ENCODE results near the gene KDM5B.

KDM5B gene

GRCh38 chr1:202809597-202810159, 1.5 kb upstream of the KDM5B start:
- ChIA-PET CTCF (interaction anchor here (1.0 to 5.2 kb wide), 5 partner anchors 11 to 48 kb away, joined by 3 to 24 read pairs (median 4); no protein-coding TSS in a partner anchor), POLR2A (no interaction called here)
- DNase-seq, result peak in 1 of 3 donors; percentile 13
- 87% methylated on average over 13 of the region's 15 CpGs for WGBS (ENCODE audit: insufficient coverage)
- Histone ChIP-seq H3K36me3 (ENCODE audit: control insufficient read depth in 4 of 4, insufficient read depth in 4 of 4, low read length in 3 of 4) (no peaks in the 10 kb centered on the region), H3K4me3 (ENCODE audit: control insufficient read depth in 1 of 7, extremely low read depth in 1 of 7, insufficient read depth in 4 of 7, low read depth in 2 of 7, low read length in 6 of 7) (peak overlapping the region in 3 of 7 experiments; percentile 80 to 89 (median 86)), H3K27ac (ENCODE audit: insufficient read depth in 1 of 2, low read depth in 1 of 2, low read length in 2 of 2, poor library complexity in 1 of 2, severe bottlenecking in 2 of 2) (peak overlapping the region in 1 of 2 experiments; percentile 79), H3K27me3 (replicated peaks in 2 of 5; ENCODE audit: control insufficient read depth in 4 of 5, insufficient read depth in 5 of 5, low read length in 4 of 5) (peaks cover 0 to 4% (median 0%) of the 10 kb centered on the region in 5 experiments), H3K4me1 (ENCODE audit: control extremely low read depth in 1 of 4, control insufficient read depth in 4 of 4, insufficient read depth in 4 of 4, low read length in 3 of 4) (peaks cover 11 to 46% (median 27%) of the 10 kb centered on the region in 4 experiments), H3K9me3 (ENCODE audit: control extremely low read depth in 1 of 5, control insufficient read depth in 4 of 5, insufficient read depth in 2 of 5, low read depth in 1 of 5, low read length in 4 of 5) (no peaks in the 10 kb centered on the region)

- whole genome bisulfite sequencing (ENCODE audit: insufficient coverage), result 0% methylated on average over 24 of the region's 45 CpGs
- peak; percentile 49 to 68 (median 63) for DNase-seq
- peak overlapping the region; percentile 88 to 96 for H3K27ac ChIP-seq (ENCODE audit: insufficient read depth in 1 of 2, low read depth in 1 of 2, low read length in 2 of 2, poor library complexity in 1 of 2, severe bottlenecking in 2 of 2)
- H3K27me3 ChIP-seq (replicated peaks in 2 of 5; ENCODE audit: control insufficient read depth in 4 of 5, insufficient read depth in 5 of 5, low read length in 4 of 5), result peaks cover 0 to 4% (median 0%) of the 10 kb centered on the region in 5 experiments
- no peaks in the 10 kb centered on the region for H3K9me3 ChIP-seq (ENCODE audit: control extremely low read depth in 1 of 5, control insufficient read depth in 4 of 5, insufficient read depth in 2 of 5, low read depth in 1 of 5, low read length in 4 of 5)
- ChIA-PET POLR2A (interaction anchor here (0.7 to 1.7 kb wide), 4 partner anchors 12 to 28 kb away, joined by 3 to 6 read pairs (median 4); no protein-coding TSS in a partner anchor), CTCF (no interaction called here)
- peaks cover 19 to 68% (median 42%) of the 10 kb centered on the region in 4 experiments for H3K4me1 ChIP-seq (ENCODE audit: control extremely low read depth in 1 of 4, control insufficient read depth in 4 of 4, insufficient read depth in 4 of 4, low read length in 3 of 4)
- H3K36me3 ChIP-seq (ENCODE audit: control insufficient read depth in 4 of 4, insufficient read depth in 4 of 4, low read length in 3 of 4), result no peaks in the 10 kb centered on the region
- peak overlapping the region; percentile 81 to 98 (median 89) for H3K4me3 ChIP-seq (ENCODE audit: control insufficient read depth in 1 of 7, extremely low read depth in 1 of 7, insufficient read depth in 4 of 7, low read depth in 2 of 7, low read length in 6 of 7)
Measured at GRCh38 chr1:202807451-202807925, 733 bp downstream of the KDM5B start.

- DNase-seq, result peak in 2 of 3 donors; percentile 26 to 47
Measured at GRCh38 chr1:202806845-202807450, 1.3 kb downstream of the KDM5B start.

GRCh38 chr1:202805886-202806844, 2.1 kb downstream of the KDM5B start:
- WGBS (ENCODE audit: insufficient coverage), result 18% methylated on average over 3 of the region's 7 CpGs
- DNase-seq, result peak; percentile 14 to 42 (median 34)
- POLR2A ChIA-PET, result interaction anchor here (0.5 kb wide), 1 partner anchor 820 kb away, joined by 3 read pairs; no protein-coding TSS in a partner anchor

More at GRCh38 chr1:202806845-202807450, 1.3 kb downstream of the KDM5B start:
- Histone ChIP-seq H3K4me3 (ENCODE audit: control insufficient read depth in 1 of 7, extremely low read depth in 1 of 7, insufficient read depth in 4 of 7, low read depth in 2 of 7, low read length in 6 of 7) (peak overlapping the region; percentile 56 to 98 (median 86)), H3K4me1 (ENCODE audit: control extremely low read depth in 1 of 4, control insufficient read depth in 4 of 4, insufficient read depth in 4 of 4, low read length in 3 of 4) (peaks cover 19 to 70% (median 42%) of the 10 kb centered on the region in 4 experiments), H3K27ac (ENCODE audit: insufficient read depth in 1 of 2, low read depth in 1 of 2, low read length in 2 of 2, poor library complexity in 1 of 2, severe bottlenecking in 2 of 2) (peak overlapping the region; percentile 88 to 96), H3K27me3 (replicated peaks in 2 of 5; ENCODE audit: control insufficient read depth in 4 of 5, insufficient read depth in 5 of 5, low read length in 4 of 5) (peaks cover 0 to 2% (median 0%) of the 10 kb centered on the region in 5 experiments), H3K9me3 (ENCODE audit: control extremely low read depth in 1 of 5, control insufficient read depth in 4 of 5, insufficient read depth in 2 of 5, low read depth in 1 of 5, low read length in 4 of 5) (no peaks in the 10 kb centered on the region), H3K36me3 (ENCODE audit: control insufficient read depth in 4 of 4, insufficient read depth in 4 of 4, low read length in 3 of 4) (no peaks in the 10 kb centered on the region)
- 0% methylated on average over 38 of the region's 51 CpGs for WGBS (ENCODE audit: insufficient coverage)
- ChIA-PET POLR2A (interaction anchor here (1.7 kb wide), 1 partner anchor 15 kb away, joined by 5 read pairs; no protein-coding TSS in a partner anchor), CTCF (no interaction called here)

GRCh38 chr1:202804126-202804525, 4.1 kb downstream of the KDM5B start:
- Histone ChIP-seq H3K27me3 (replicated peaks in 2 of 5; ENCODE audit: control insufficient read depth in 4 of 5, insufficient read depth in 5 of 5, low read length in 4 of 5) (no peaks in the 10 kb centered on the region), H3K9me3 (ENCODE audit: control extremely low read depth in 1 of 5, control insufficient read depth in 4 of 5, insufficient read depth in 2 of 5, low read depth in 1 of 5, low read length in 4 of 5) (no peaks in the 10 kb centered on the region), H3K27ac (ENCODE audit: insufficient read depth in 1 of 2, low read depth in 1 of 2, low read length in 2 of 2, poor library complexity in 1 of 2, severe bottlenecking in 2 of 2) (peak overlapping the region in 1 of 2 experiments; percentile 96), H3K36me3 (ENCODE audit: control insufficient read depth in 4 of 4, insufficient read depth in 4 of 4, low read length in 3 of 4) (peaks cover 0 to 8% (median 0%) of the 10 kb centered on the region in 4 experiments), H3K4me3 (ENCODE audit: control insufficient read depth in 1 of 7, extremely low read depth in 1 of 7, insufficient read depth in 4 of 7, low read depth in 2 of 7, low read length in 6 of 7) (peak overlapping the region in 3 of 7 experiments; percentile 6 to 81 (median 57)), H3K4me1 (ENCODE audit: control extremely low read depth in 1 of 4, control insufficient read depth in 4 of 4, insufficient read depth in 4 of 4, low read length in 3 of 4) (peaks cover 14 to 56% (median 29%) of the 10 kb centered on the region in 4 experiments)
- WGBS (ENCODE audit: insufficient coverage), result no CpG with 5 or more reads among the region's 4 CpGs
- ChIA-PET POLR2A (no interaction called here), CTCF (interaction anchor here (2.4 kb wide), 1 partner anchor 23 kb away, joined by 6 read pairs; no protein-coding TSS in a partner anchor)
- DNase-seq, result peak in 1 of 3 donors; percentile 29

More at GRCh38 chr1:202805886-202806844, 2.1 kb downstream of the KDM5B start:
- peak overlapping the region; percentile 88 to 96 for H3K27ac ChIP-seq (ENCODE audit: insufficient read depth in 1 of 2, low read depth in 1 of 2, low read length in 2 of 2, poor library complexity in 1 of 2, severe bottlenecking in 2 of 2)
- no peaks in the 10 kb centered on the region for H3K9me3 ChIP-seq (ENCODE audit: control extremely low read depth in 1 of 5, control insufficient read depth in 4 of 5, insufficient read depth in 2 of 5, low read depth in 1 of 5, low read length in 4 of 5)
- H3K4me1 ChIP-seq (ENCODE audit: control extremely low read depth in 1 of 4, control insufficient read depth in 4 of 4, insufficient read depth in 4 of 4, low read length in 3 of 4), result peaks cover 19 to 66% (median 36%) of the 10 kb centered on the region in 4 experiments
- peaks cover 0 to 2% (median 0%) of the 10 kb centered on the region in 4 experiments for H3K36me3 ChIP-seq (ENCODE audit: control insufficient read depth in 4 of 4, insufficient read depth in 4 of 4, low read length in 3 of 4)
- CTCF ChIA-PET, result interaction anchor here (0.9 to 2.4 kb wide), 2 partner anchors 12 to 25 kb away, joined by 3 to 6 read pairs; no protein-coding TSS in a partner anchor
- H3K27me3 ChIP-seq (replicated peaks in 2 of 5; ENCODE audit: control insufficient read depth in 4 of 5, insufficient read depth in 5 of 5, low read length in 4 of 5), result no peaks in the 10 kb centered on the region
- H3K4me3 ChIP-seq (ENCODE audit: control insufficient read depth in 1 of 7, extremely low read depth in 1 of 7, insufficient read depth in 4 of 7, low read depth in 2 of 7, low read length in 6 of 7), result peak overlapping the region; percentile 56 to 98 (median 86)

Measured in common myeloid progenitor, CD34-positive (primary cell).